Vagina (tissue), 2 donors: Measurements from ENCODE around the gene HOXB5. TPM values are rescaled to one million over a fixed set of nuclear protein-coding genes. Genes with fewer than 3 reads are reported as not detected.

ENCODE experiments used
- DNase-seq, 2 donors: peaks; one replicate each; pipeline ENCODE4 v3.0.0-alpha.2; 2017; ENCODE audit errors: extremely low spot score in 2 of 2
- H3K27ac ChIP-seq: fragments of 200-600 bp; sonication (generic); one replicate; pipeline ENCODE4 v1.5.1; 2019
- H3K27me3 ChIP-seq: fragments of 200-600 bp; sonication (generic); one replicate; pipeline ENCODE4 v1.5.1; 2019
- H3K36me3 ChIP-seq, 2 donors: fragments of 200-600 bp; sonication (generic); one replicate each; pipeline ENCODE4 v1.5.1; 2017 to 2019
- H3K4me1 ChIP-seq: fragments of 200-600 bp; sonication (generic); one replicate; pipeline ENCODE4 v1.5.1; 2019
- H3K4me3 ChIP-seq, 2 donors: fragments of 200-600 bp; sonication (generic); 1 replicate in 1 of 2; 2 replicates in 1 of 2; pipeline ENCODE4 v1.5.1; 2016 to 2019
- H3K9me3 ChIP-seq: fragments of 200-600 bp; sonication (generic); one replicate; pipeline ENCODE4 v1.5.1; 2019
- CTCF ChIP-seq, 3 experiments: fragments of 450-650 bp in 2 of 3; fragments of 200-600 bp in 1 of 3; sonication (generic) in 1 of 3; IDR thresholded peaks; one replicate each; pipeline ENCODE4 v1.5.1; 2017 to 2019; ENCODE audit warnings: antibody characterized with exemption in 3 of 3, mild to moderate bottlenecking in 2 of 3, moderate library complexity in 2 of 3
- POLR2A ChIP-seq, 2 donors: fragments of 450-650 bp; IDR thresholded peaks; one replicate each; pipeline ENCODE4 v1.6.1; 2017; ENCODE audit warnings: antibody characterized with exemption in 2 of 2, mild to moderate bottlenecking in 2 of 2, moderate library complexity in 2 of 2
- POLR2AphosphoS5 ChIP-seq, 2 donors: sonication (generic); formaldehyde crosslinking; IDR thresholded peaks; one replicate each; pipeline ENCODE4 v1.9.0; 2017; ENCODE audit warnings: antibody characterized with exemption in 2 of 2, mild to moderate bottlenecking in 2 of 2, low read depth in 1 of 2; ENCODE audit not compliant: insufficient read depth in 1 of 2
- intact Hi-C: fragments of 100-400 bp; cut with DNase I; formaldehyde crosslinking; loops from one replicate; pipeline ENCODE4 v1.15.1; 2023
- total RNA-seq: library from RNA; depleted of rRNA; stranded (reverse); fragments of >200 nt; gene quantifications from one replicate; pipeline ENCODE4 v1.2.3, GENCODE V29; 2016

HOXB5 gene
- total RNA-seq, 1 donor from 2014 or later = 0.74 TPM

- no peaks in the 10 kb centered on the region for H3K27me3 ChIP-seq
- no peaks in the 10 kb centered on the region for H3K9me3 ChIP-seq
- no peak for TF ChIP-seq POLR2AphosphoS5 (IDR thresholded peaks at IDR 0.05; ENCODE audit: insufficient read depth in 1 of 2, low read depth in 1 of 2)
- TF ChIP-seq CTCF (IDR thresholded peaks at IDR 0.05) = no peak
- TF ChIP-seq POLR2A (IDR thresholded peaks at IDR 0.05) = no peak
- intact Hi-C loops = no loop called here
- no peak overlapping the region for H3K27ac ChIP-seq
- peaks cover 34% of the 10 kb centered on the region for H3K4me1 ChIP-seq
- DNase-seq = no peak
- no peak overlapping the region for H3K4me3 ChIP-seq
- H3K36me3 ChIP-seq = no peaks in the 10 kb centered on the region
These were observed 42.9 kb downstream of the HOXB5 start for GRCh38 chr17:48550502-48551213.

- Histone ChIP-seq H3K36me3 (no peaks in the 10 kb centered on the region), H3K9me3 (no peaks in the 10 kb centered on the region), H3K27me3 (no peaks in the 10 kb centered on the region), H3K4me3 (no peak overlapping the region), H3K27ac (no peak overlapping the region), H3K4me1 (peaks cover 34% of the 10 kb centered on the region)
- DNase-seq = no peak
- intact Hi-C loops = no loop called here
- TF ChIP-seq POLR2AphosphoS5 (IDR thresholded peaks at IDR 0.05; ENCODE audit: insufficient read depth in 1 of 2, low read depth in 1 of 2) (no peak), CTCF (IDR thresholded peaks at IDR 0.05) (no peak), POLR2A (IDR thresholded peaks at IDR 0.05) (no peak)
These were observed 43.6 kb downstream of the HOXB5 start for GRCh38 chr17:48549914-48550501.

GRCh38 chr17:48549281-48549630 is 44.3 kb downstream of the HOXB5 start:
- Histone ChIP-seq H3K4me1 (peaks cover 32% of the 10 kb centered on the region), H3K27me3 (no peaks in the 10 kb centered on the region), H3K9me3 (no peaks in the 10 kb centered on the region), H3K27ac (no peak overlapping the region), H3K36me3 (no peaks in the 10 kb centered on the region), H3K4me3 (no peak overlapping the region)
- intact Hi-C loops = no loop called here
- no peak for DNase-seq
- no peak for TF ChIP-seq CTCF (IDR thresholded peaks at IDR 0.05)
- no peak for TF ChIP-seq POLR2AphosphoS5 (IDR thresholded peaks at IDR 0.05; ENCODE audit: insufficient read depth in 1 of 2, low read depth in 1 of 2)
- TF ChIP-seq POLR2A (IDR thresholded peaks at IDR 0.05) = no peak

GRCh38 chr17:48548523-48549280 is 44.9 kb downstream of the HOXB5 start:
- TF ChIP-seq POLR2AphosphoS5 (IDR thresholded peaks at IDR 0.05; ENCODE audit: insufficient read depth in 1 of 2, low read depth in 1 of 2) (no peak), POLR2A (IDR thresholded peaks at IDR 0.05) (no peak), CTCF (IDR thresholded peaks at IDR 0.05) (no peak)
- Histone ChIP-seq H3K27me3 (no peaks in the 10 kb centered on the region), H3K27ac (no peak overlapping the region), H3K4me1 (peaks cover 32% of the 10 kb centered on the region), H3K36me3 (no peaks in the 10 kb centered on the region), H3K9me3 (no peaks in the 10 kb centered on the region), H3K4me3 (no peak overlapping the region)
- no peak for DNase-seq
- intact Hi-C loops = no loop called here
